Fibroblast of lung (primary cell): ENCODE results near the gene MYOM1. TPM values are rescaled to one million over a fixed set of nuclear protein-coding genes. Genes with fewer than 3 reads are reported as not detected.

Experiments used
- DNase-seq, 2 donors: peaks; one replicate each; pipeline versions ENCODE4 v3.0.0 to v3.0.0-alpha.2; 2010; ENCODE audit warnings: low read depth in 2 of 2
- H2AFZ ChIP-seq: 2 replicates; pipeline ENCODE4 v1.5.1; 2012; ENCODE audit warnings: low read length, control low read depth, inconsistent platforms
- H3K27ac ChIP-seq: 2 replicates; pipeline ENCODE4 v1.5.1; 2011; ENCODE audit warnings: low read length, control low read depth; ENCODE audit not compliant: insufficient read depth
- H3K27me3 ChIP-seq: 2 replicates; pipeline ENCODE4 v1.5.1; 2011; ENCODE audit warnings: mild to moderate bottlenecking, low read length; ENCODE audit not compliant: control insufficient read depth, insufficient read depth
- H3K36me3 ChIP-seq: 2 replicates; pipeline ENCODE4 v1.5.1; 2011; ENCODE audit warnings: low read length; ENCODE audit not compliant: control insufficient read depth, insufficient read depth
- H3K4me1 ChIP-seq: 2 replicates; pipeline ENCODE4 v1.5.1; 2011; ENCODE audit warnings: low read length; ENCODE audit not compliant: control insufficient read depth, insufficient read depth; ENCODE audit errors: extremely low read depth
- H3K4me2 ChIP-seq: 2 replicates; pipeline ENCODE4 v1.5.1; 2011; ENCODE audit warnings: low read length, control low read depth; ENCODE audit not compliant: insufficient read depth; ENCODE audit errors: extremely low read depth
- H3K4me3 ChIP-seq, 4 experiments: fragments of 200-600 bp in 1 of 4; sonication (generic) in 1 of 4; replicated peaks in 1 of 4; 2 replicates each; pipeline ENCODE4 v1.5.1; 2011 to 2016; ENCODE audit warnings: low read length in 4 of 4, low read depth in 3 of 4, mild to moderate bottlenecking in 3 of 4, control low read depth in 2 of 4, inconsistent platforms in 1 of 4, mixed read lengths in 1 of 4; ENCODE audit not compliant: insufficient read depth in 1 of 4; ENCODE audit errors: control extremely low read depth in 1 of 4
- H3K79me2 ChIP-seq: 2 replicates; pipeline ENCODE4 v1.5.1; 2012; ENCODE audit warnings: mild to moderate bottlenecking, low read length, inconsistent platforms; ENCODE audit not compliant: control insufficient read depth, insufficient read depth
- H3K9ac ChIP-seq: 2 replicates; pipeline ENCODE4 v1.5.1; 2011; ENCODE audit warnings: mild to moderate bottlenecking, low read length, control low read depth; ENCODE audit not compliant: insufficient read depth
- H3K9me3 ChIP-seq: 2 replicates; pipeline ENCODE4 v1.5.1; 2012; ENCODE audit warnings: low read depth, low read length; ENCODE audit not compliant: control insufficient read depth, insufficient read depth
- H4K20me1 ChIP-seq: 2 replicates; pipeline ENCODE4 v1.5.1; 2011; ENCODE audit warnings: low read length; ENCODE audit not compliant: control insufficient read depth, insufficient read depth; ENCODE audit errors: extremely low read depth
- EZH2 ChIP-seq: IDR thresholded peaks from 2 replicates; pipeline ENCODE4 v1.5.1; 2012; ENCODE audit warnings: low read length, control low read depth, mild to moderate bottlenecking; ENCODE audit errors: missing control alignments
- polyA plus RNA-seq, 2 donors: library from polyadenylated mRNA; depleted of rRNA in 1 of 2; stranded (reverse) in 1 of 2; unstranded in 1 of 2; fragments of >200 nt; gene quantifications; 2 replicates each; pipeline ENCODE4 v1.2.1, GENCODE V29; 2011 to 2012; ENCODE audit warnings: missing spikeins in 1 of 2
- total RNA-seq: library from RNA; depleted of rRNA; stranded (reverse); fragments of >200 nt; gene quantifications from 2 replicates; pipeline ENCODE4 v1.2.1, GENCODE V29; 2014
- TF ChIP-seq, protein P1 (sequence below), 2 donors: IDR thresholded peaks in 1 of 2; conservative IDR thresholded peaks in 1 of 2; 1 replicate in 1 of 2; 2 replicates in 1 of 2; pipeline ENCODE4 v1.5.1; 2011 to 2012; ENCODE audit warnings: low read length in 2 of 2, control low read depth in 1 of 2, inconsistent platforms in 1 of 2, low read depth in 1 of 2, mild to moderate bottlenecking in 1 of 2

MYOM1 gene
- total and polyA plus RNA-seq, 2 donors (not counting 1 experiment from before 2014, with no cell fraction given): 0.07 to 0.83 TPM

DNA sequence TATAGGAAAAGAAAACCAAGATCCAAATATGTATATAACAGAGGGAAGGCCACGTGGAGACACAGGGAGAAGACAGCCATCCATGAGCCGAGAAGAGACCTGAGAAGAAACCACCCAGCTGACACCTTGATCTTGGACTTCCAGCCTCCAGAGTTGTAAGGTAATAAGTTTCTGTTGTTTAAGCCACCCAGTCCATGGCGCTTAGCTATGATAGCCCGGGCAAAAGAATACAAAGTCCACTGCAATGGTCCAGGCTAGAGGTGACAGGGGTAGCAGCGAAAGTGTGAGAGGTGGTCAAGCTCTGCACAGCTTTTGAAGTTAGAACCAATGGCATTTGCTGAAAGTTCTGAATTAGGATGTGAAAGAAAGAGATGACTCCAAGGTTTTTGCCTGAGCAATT lies 2.8 kb downstream of the MYOM1 start:
- no peaks in the 10 kb centered on the region for H3K4me1 ChIP-seq
- no peak overlapping the region for H3K9ac ChIP-seq
- no peaks in the 10 kb centered on the region for H3K27me3 ChIP-seq
- no peaks in the 10 kb centered on the region for H3K9me3 ChIP-seq
- H3K27ac ChIP-seq: no peak overlapping the region
- H3K79me2 ChIP-seq: no peaks in the 10 kb centered on the region
- no peak for DNase-seq
- H3K4me3 ChIP-seq: no peak overlapping the region
- H3K4me2 ChIP-seq: no peak overlapping the region
- TF ChIP-seq EZH2: no peak
- TF ChIP-seq, protein P1, sequence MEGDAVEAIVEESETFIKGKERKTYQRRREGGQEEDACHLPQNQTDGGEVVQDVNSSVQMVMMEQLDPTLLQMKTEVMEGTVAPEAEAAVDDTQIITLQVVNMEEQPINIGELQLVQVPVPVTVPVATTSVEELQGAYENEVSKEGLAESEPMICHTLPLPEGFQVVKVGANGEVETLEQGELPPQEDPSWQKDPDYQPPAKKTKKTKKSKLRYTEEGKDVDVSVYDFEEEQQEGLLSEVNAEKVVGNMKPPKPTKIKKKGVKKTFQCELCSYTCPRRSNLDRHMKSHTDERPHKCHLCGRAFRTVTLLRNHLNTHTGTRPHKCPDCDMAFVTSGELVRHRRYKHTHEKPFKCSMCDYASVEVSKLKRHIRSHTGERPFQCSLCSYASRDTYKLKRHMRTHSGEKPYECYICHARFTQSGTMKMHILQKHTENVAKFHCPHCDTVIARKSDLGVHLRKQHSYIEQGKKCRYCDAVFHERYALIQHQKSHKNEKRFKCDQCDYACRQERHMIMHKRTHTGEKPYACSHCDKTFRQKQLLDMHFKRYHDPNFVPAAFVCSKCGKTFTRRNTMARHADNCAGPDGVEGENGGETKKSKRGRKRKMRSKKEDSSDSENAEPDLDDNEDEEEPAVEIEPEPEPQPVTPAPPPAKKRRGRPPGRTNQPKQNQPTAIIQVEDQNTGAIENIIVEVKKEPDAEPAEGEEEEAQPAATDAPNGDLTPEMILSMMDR (conservative IDR thresholded peaks at IDR 0.05 in 1 of 2, IDR thresholded peaks at IDR 0.05 in 1 of 2; ENCODE audit: low read depth in 1 of 2, low read length in 2 of 2): no peak
- H3K36me3 ChIP-seq: no peaks in the 10 kb centered on the region
- no peak overlapping the region for H2AFZ ChIP-seq
- no peaks in the 10 kb centered on the region for H4K20me1 ChIP-seq

DNA sequence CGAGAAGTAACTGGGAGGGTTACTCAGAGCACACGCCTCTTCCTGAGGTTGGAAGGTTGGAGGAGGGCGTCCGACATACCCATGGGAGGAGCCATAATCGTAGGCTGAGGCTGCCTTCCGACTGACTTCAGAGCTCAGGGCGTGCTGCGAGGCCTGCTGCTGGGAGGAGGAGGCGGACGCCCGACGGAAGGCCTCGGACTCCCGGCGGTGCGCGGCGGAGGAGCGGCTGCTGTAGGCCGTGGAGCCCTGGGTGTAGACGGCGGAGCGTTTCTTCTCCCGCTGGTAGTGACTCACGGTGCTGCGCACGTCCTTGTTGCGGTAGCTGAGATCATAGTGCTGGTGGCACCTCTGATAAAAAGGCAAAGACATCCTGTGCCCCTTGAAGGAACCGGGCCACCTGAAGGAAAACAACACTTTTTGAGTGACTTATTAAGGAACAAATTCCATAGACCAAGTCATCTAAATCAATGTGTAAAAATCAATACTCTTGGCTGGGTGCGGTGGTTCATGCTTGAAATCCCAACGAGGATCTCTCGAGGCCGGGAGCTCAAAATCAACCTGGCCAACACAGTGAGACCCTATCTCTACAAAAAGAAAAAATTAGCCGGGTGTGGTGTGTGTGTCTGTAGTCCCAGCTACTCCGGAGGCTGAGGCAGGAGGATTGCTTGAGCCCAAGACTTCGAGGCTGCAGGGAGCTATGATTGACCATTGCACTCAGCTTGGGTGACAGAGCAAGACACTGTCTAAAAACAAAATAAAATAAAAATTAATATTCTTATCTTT lies 4.7 kb downstream of the MYOM1 start:
- no peaks in the 10 kb centered on the region for H3K36me3 ChIP-seq
- no peaks in the 10 kb centered on the region for H3K79me2 ChIP-seq
- H3K4me3 ChIP-seq: no peak overlapping the region
- H3K27me3 ChIP-seq: no peaks in the 10 kb centered on the region
- no peak overlapping the region for H3K9ac ChIP-seq
- H3K9me3 ChIP-seq: no peaks in the 10 kb centered on the region
- H3K4me1 ChIP-seq: peaks cover 3% of the 10 kb centered on the region
- H4K20me1 ChIP-seq: no peaks in the 10 kb centered on the region
- H2AFZ ChIP-seq: no peak overlapping the region
- no peak overlapping the region for H3K27ac ChIP-seq
- no peak overlapping the region for H3K4me2 ChIP-seq
- TF ChIP-seq, protein P1 (conservative IDR thresholded peaks at IDR 0.05 in 1 of 2, IDR thresholded peaks at IDR 0.05 in 1 of 2; ENCODE audit: low read depth in 1 of 2, low read length in 2 of 2): no peak
- no peak for TF ChIP-seq EZH2
- DNase-seq: no peak

DNA sequence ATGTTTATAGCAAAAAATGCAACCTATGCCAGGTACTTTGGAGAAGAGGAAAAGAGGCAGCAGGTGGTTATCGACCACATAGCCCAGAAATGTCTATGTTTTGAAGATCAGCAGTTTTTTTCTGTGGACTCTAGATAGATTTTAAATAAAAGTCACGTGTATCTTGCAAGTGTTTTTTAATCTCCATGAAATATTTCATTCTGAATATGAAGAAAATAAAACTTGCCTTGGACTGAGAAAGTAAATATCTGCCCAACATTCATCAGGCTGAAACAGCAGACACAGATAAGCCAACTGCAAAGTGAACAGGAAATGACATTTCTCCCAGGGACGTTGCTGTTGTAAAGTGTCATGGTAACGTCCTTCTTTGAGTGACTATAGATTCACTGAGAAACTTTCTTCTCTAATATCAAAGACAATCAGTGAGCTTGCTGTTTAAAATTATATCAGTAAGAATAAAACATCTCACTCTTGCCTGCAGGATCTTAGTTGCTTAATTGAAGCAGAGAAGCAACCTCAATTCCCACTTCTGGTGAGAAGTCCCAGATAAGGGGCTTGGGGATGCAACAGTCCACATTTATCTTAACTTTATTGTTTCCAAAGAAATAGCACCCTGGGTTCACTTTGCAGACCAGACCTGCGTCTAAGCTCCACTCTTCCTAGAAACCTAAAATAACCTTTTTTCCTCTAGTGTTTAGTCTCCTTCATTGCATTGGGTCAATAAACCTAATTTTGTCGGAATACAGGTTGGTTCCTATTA lies 6.3 kb downstream of the MYOM1 start:
- Histone ChIP-seq H3K36me3 (no peaks in the 10 kb centered on the region), H3K79me2 (no peaks in the 10 kb centered on the region), H3K4me3 (no peak overlapping the region), H3K27me3 (no peaks in the 10 kb centered on the region), H3K9me3 (no peaks in the 10 kb centered on the region), H3K9ac (no peak overlapping the region), H3K4me2 (no peak overlapping the region), H2AFZ (no peak overlapping the region), H3K27ac (no peak overlapping the region), H3K4me1 (peaks cover 3% of the 10 kb centered on the region), H4K20me1 (no peaks in the 10 kb centered on the region)
- TF ChIP-seq EZH2: no peak
- TF ChIP-seq, protein P1 (conservative IDR thresholded peaks at IDR 0.05 in 1 of 2, IDR thresholded peaks at IDR 0.05 in 1 of 2; ENCODE audit: low read depth in 1 of 2, low read length in 2 of 2): no peak
- DNase-seq: no peak
